ENCODE data around the gene BMPR1B. TPM values are rescaled to one million over a fixed set of nuclear protein-coding genes. Genes with fewer than 3 reads are reported as not detected.

Gene BMPR1B
- total RNA-seq, 2 donors from 2014 or later = 0.10 to 0.24 TPM

GRCh38 chr4:95091272-95091671 lies 333.5 kb downstream of the BMPR1B start:
- H3K27ac ChIP-seq = no peak overlapping the region
- H3K9ac ChIP-seq (ENCODE audit: low read depth in 2 of 2, low read length in 2 of 2) = no peak overlapping the region
- intact Hi-C loops (cut with DNase I) = loop anchor here (10.0 kb wide), 1 partner anchor 466 kb away; no protein-coding TSS in a partner anchor
- H3K27me3 ChIP-seq = no peaks in the 10 kb centered on the region
- no peaks in the 10 kb centered on the region for H3K36me3 ChIP-seq
- no peaks in the 10 kb centered on the region for H3K4me1 ChIP-seq
- no peak for TF ChIP-seq CTCF (IDR thresholded peaks at IDR 0.05)
- H3K4me3 ChIP-seq = no peak overlapping the region
- no peaks in the 10 kb centered on the region for H3K9me3 ChIP-seq
- no peak for DNase-seq

- intact Hi-C loops (cut with DNase I) = loop anchor here (10.0 kb wide), 1 partner anchor 468 kb away; no protein-coding TSS in a partner anchor
- Histone ChIP-seq H3K27me3 (no peaks in the 10 kb centered on the region), H3K27ac (no peak overlapping the region), H3K9ac (ENCODE audit: low read depth in 2 of 2, low read length in 2 of 2) (no peak overlapping the region), H3K36me3 (no peaks in the 10 kb centered on the region), H3K4me3 (no peak overlapping the region), H3K9me3 (no peaks in the 10 kb centered on the region), H3K4me1 (no peaks in the 10 kb centered on the region)
- no peak for TF ChIP-seq CTCF (IDR thresholded peaks at IDR 0.05)
- no peak for DNase-seq
Measured at GRCh38 chr4:95092766-95093165, 335.0 kb downstream of the BMPR1B start.

- TF ChIP-seq CTCF (IDR thresholded peaks at IDR 0.05) = no peak
- intact Hi-C loops (cut with DNase I) = loop anchor here (10.0 kb wide), 1 partner anchor 469 kb away; no protein-coding TSS in a partner anchor
- no peak for DNase-seq
- no peaks in the 10 kb centered on the region for H3K36me3 ChIP-seq
- no peaks in the 10 kb centered on the region for H3K4me1 ChIP-seq
- no peak overlapping the region for H3K9ac ChIP-seq (ENCODE audit: low read depth in 2 of 2, low read length in 2 of 2)
- H3K9me3 ChIP-seq = no peaks in the 10 kb centered on the region
- H3K4me3 ChIP-seq = no peak overlapping the region
- H3K27ac ChIP-seq = no peak overlapping the region
- no peaks in the 10 kb centered on the region for H3K27me3 ChIP-seq
Measured at GRCh38 chr4:95093460-95093859, 335.7 kb downstream of the BMPR1B start.

- TF ChIP-seq CTCF (IDR thresholded peaks at IDR 0.05) = no peak
- DNase-seq = no peak
- no peak overlapping the region for H3K4me3 ChIP-seq
- no peaks in the 10 kb centered on the region for H3K36me3 ChIP-seq
- no peaks in the 10 kb centered on the region for H3K9me3 ChIP-seq
- H3K9ac ChIP-seq (ENCODE audit: low read depth in 2 of 2, low read length in 2 of 2) = no peak overlapping the region
- H3K27me3 ChIP-seq = no peaks in the 10 kb centered on the region
- intact Hi-C loops (cut with DNase I) = loop anchor here (10.0 kb wide), 1 partner anchor 469 kb away; no protein-coding TSS in a partner anchor
- no peak overlapping the region for H3K27ac ChIP-seq
- H3K4me1 ChIP-seq = no peaks in the 10 kb centered on the region
Measured at GRCh38 chr4:95093936-95094929, 336.5 kb downstream of the BMPR1B start.

- Histone ChIP-seq H3K9me3 (no peaks in the 10 kb centered on the region), H3K27ac (no peak overlapping the region), H3K4me1 (no peaks in the 10 kb centered on the region), H3K27me3 (no peaks in the 10 kb centered on the region), H3K9ac (ENCODE audit: low read depth in 2 of 2, low read length in 2 of 2) (no peak overlapping the region), H3K4me3 (no peak overlapping the region), H3K36me3 (no peaks in the 10 kb centered on the region)
- intact Hi-C loops (cut with DNase I) = loop anchor here (10.0 kb wide), 1 partner anchor 471 kb away; no protein-coding TSS in a partner anchor
- TF ChIP-seq CTCF (IDR thresholded peaks at IDR 0.05) = no peak
- DNase-seq = no peak
Measured at GRCh38 chr4:95095348-95095974, 337.7 kb downstream of the BMPR1B start.
